ENCODE data around the gene ARIH2. TPM values are rescaled to one million over a fixed set of nuclear protein-coding genes. Genes with fewer than 3 reads are reported as not detected.

Gene ARIH2
- total and polyA plus RNA-seq, 8 donors, result 29.8 to 202 (median 51.5) TPM

GRCh38 chr3:48929358-48930035, 10.9 kb downstream of the ARIH2 start:
- no peaks in the 10 kb centered on the region for H3K27me3 ChIP-seq
- H3K4me1 ChIP-seq, result peaks cover 39 to 76% (median 57%) of the 10 kb centered on the region in 4 donors
- H3K36me3 ChIP-seq, result peaks cover 21 to 82% (median 70%) of the 10 kb centered on the region in 4 donors
- no peak for DNase-seq
- TF ChIP-seq CTCF (IDR thresholded peaks at IDR 0.05) (no peak), EP300 (IDR thresholded peaks at IDR 0.05) (no peak), POLR2A (IDR thresholded peaks at IDR 0.05) (no peak), POLR2AphosphoS5 (IDR thresholded peaks at IDR 0.05) (no peak)
- intact Hi-C loops (cut with DNase I; ENCODE audit: low total_unique reads), result no loop called here
- no peaks in the 10 kb centered on the region for H3K9me3 ChIP-seq
- H3K27ac ChIP-seq, result peak overlapping the region in 3 of 5 donors; percentile 15 to 50 (median 37)
- WGBS, 5 donors, result 58 to 70% (median 65%) methylated on average over 3 of the region's 3 CpGs
- no peak overlapping the region for H3K4me3 ChIP-seq

DNA sequence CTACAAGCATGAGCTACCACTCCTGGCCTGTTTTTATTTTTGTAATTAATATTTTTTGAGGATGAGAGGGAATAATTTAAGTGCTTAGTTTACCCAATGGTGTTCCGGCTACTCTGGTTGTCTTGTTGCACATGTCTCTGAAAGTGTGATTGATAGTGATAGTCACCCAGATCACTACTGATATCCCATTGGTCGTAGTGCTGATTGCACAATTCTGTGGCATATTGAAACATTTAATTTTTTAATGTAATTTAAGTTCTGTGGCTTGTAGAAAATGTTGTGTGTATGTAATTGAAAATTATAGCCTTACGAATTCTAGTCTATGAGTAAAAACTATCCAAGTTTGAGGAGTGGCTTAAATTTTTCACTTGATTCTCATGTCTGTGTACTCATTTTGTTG, 11.9 kb downstream of the ARIH2 start:
- DNase-seq, result no peak
- Histone ChIP-seq H3K27ac (no peak overlapping the region), H3K36me3 (peaks cover 14 to 77% (median 68%) of the 10 kb centered on the region in 4 donors), H3K4me3 (no peak overlapping the region), H3K27me3 (no peaks in the 10 kb centered on the region), H3K4me1 (peaks cover 39 to 77% (median 60%) of the 10 kb centered on the region in 4 donors), H3K9me3 (no peaks in the 10 kb centered on the region)
- WGBS, 5 donors, result 74 to 91% (median 83%) methylated on average over 3 of the region's 3 CpGs
- no peak for TF ChIP-seq CTCF (IDR thresholded peaks at IDR 0.05)
- intact Hi-C loops (cut with DNase I; ENCODE audit: low total_unique reads), result no loop called here

DNA sequence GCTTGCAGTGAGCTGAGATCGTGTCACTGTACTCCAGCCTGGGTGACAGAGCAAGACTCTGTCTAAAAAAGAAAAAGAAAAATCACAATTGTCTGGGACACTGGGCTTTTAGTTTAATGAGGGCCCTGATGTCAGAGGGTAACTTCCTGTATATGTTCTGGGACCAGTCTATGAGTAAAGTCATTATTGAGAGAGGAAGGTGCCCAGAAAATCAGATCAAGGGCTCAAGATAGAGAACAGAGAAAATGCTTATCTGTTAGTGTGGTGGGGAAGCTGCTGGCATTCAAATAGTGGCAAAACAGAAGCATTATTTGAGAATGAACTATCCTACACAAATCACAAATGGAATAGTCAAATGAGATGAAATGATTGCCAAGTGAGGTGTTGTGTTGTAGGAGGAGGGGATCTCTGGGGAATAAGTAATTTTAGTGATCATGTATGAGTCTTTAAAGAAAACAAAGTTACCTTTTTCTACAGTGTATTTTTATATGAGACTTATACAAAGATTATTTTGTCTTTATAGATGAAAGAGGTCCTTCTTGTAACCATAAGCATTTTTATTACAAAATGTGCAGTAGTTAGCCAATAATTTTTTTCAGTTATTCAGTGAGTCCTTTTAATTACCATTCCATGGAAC, 13.4 kb downstream of the ARIH2 start:
- Histone ChIP-seq H3K27me3 (no peaks in the 10 kb centered on the region), H3K9me3 (no peaks in the 10 kb centered on the region), H3K36me3 (peaks cover 14 to 66% (median 59%) of the 10 kb centered on the region in 4 donors), H3K4me3 (no peak overlapping the region), H3K27ac (no peak overlapping the region), H3K4me1 (peaks cover 32 to 76% (median 51%) of the 10 kb centered on the region in 4 donors)
- intact Hi-C loops (cut with DNase I; ENCODE audit: low total_unique reads), result no loop called here
- 44 to 78% (median 63%) methylated on average over 1 of the region's 1 CpG for WGBS, 5 donors
- TF ChIP-seq POLR2A (IDR thresholded peaks at IDR 0.05) (no peak), EP300 (IDR thresholded peaks at IDR 0.05) (no peak), POLR2AphosphoS5 (IDR thresholded peaks at IDR 0.05) (no peak), CTCF (IDR thresholded peaks at IDR 0.05) (no peak)
- no peak for DNase-seq

DNA sequence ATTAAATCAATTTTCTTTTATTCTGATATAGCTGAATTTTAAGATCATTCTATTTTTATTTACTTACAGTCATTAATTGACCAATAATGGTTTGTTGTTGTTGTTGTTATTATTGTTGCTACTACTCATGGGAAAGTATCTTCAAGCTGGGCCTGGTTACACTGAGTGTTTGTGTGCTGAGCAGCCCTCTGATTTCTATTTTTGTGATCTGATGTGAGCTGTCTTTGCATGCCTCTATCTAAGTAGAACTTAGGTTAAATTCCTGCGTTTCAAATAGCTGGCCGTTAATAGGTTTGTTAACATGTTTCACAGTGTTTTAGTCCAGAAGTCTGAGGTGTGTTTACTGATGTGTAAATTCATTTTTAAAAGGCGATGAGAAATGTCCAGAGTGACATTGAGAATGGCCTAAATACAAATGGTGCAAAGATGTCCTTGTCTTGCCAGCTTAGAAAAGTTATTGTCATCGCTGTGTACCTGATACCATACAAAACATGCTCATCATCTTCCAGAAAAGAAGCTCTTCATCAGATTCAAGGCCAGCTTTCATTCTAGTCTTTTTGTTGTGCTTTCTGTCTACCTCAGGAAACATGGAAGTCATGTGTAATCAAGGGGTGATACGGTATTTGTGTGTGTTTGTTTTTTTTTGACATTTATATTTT, 15.8 kb downstream of the ARIH2 start:
- 77 to 87% (median 85%) methylated on average over 5 of the region's 5 CpGs for WGBS, 5 donors
- TF ChIP-seq CTCF (IDR thresholded peaks at IDR 0.05) (no peak), POLR2A (IDR thresholded peaks at IDR 0.05) (no peak), EP300 (IDR thresholded peaks at IDR 0.05) (no peak), POLR2AphosphoS5 (IDR thresholded peaks at IDR 0.05) (no peak)
- intact Hi-C loops (cut with DNase I; ENCODE audit: low total_unique reads), result no loop called here
- Histone ChIP-seq H3K27ac (no peak overlapping the region), H3K4me1 (peaks cover 11 to 67% (median 35%) of the 10 kb centered on the region in 4 donors), H3K36me3 (peaks cover 14 to 59% (median 42%) of the 10 kb centered on the region in 4 donors), H3K9me3 (no peaks in the 10 kb centered on the region), H3K27me3 (no peaks in the 10 kb centered on the region), H3K4me3 (no peak overlapping the region)
- no peak for DNase-seq

Measured in stomach (tissue), 9 donors.